H1 (cell line): Measurements from ENCODE around the gene SFRP2.

Source experiments
- ATF3 ChIP-seq: IDR thresholded peaks from 2 replicates; pipeline ENCODE4 v1.6.1; 2011; ENCODE audit warnings: low read depth, mild to moderate bottlenecking, low read length; ENCODE audit not compliant: insufficient read depth
- CTCF ChIP-seq, 3 experiments: IDR thresholded peaks; 1 replicate in 2 of 3; 2 replicates in 1 of 3; pipeline versions ENCODE4 v1.5.1 to v1.6.1; 2011; ENCODE audit warnings: low read length in 3 of 3, mild to moderate bottlenecking in 3 of 3, inconsistent platforms in 2 of 3, low read depth in 1 of 3, moderate library complexity in 1 of 3; ENCODE audit not compliant: insufficient read depth in 1 of 3; ENCODE audit errors: control extremely low read depth in 1 of 3
- HDAC6 ChIP-seq: IDR thresholded peaks from one replicate; pipeline ENCODE4 v1.7.1; 2012; ENCODE audit warnings: low read depth, mild to moderate bottlenecking, inconsistent platforms, low read length, moderate library complexity
- NRF1 ChIP-seq: IDR thresholded peaks from 2 replicates; pipeline ENCODE4 v1.6.1; 2011; ENCODE audit warnings: mild to moderate bottlenecking, low read depth, low read length, improper control_type of control experiment
- POLR2A ChIP-seq, 2 experiments: IDR thresholded peaks; 1 replicate in 1 of 2; 2 replicates in 1 of 2; pipeline ENCODE4 v1.6.1; 2011; ENCODE audit warnings: low read depth in 2 of 2, low read length in 2 of 2, mild to moderate bottlenecking in 2 of 2; ENCODE audit errors: control extremely low read depth in 1 of 2
- RXRA ChIP-seq: IDR thresholded peaks from 2 replicates; pipeline ENCODE4 v1.6.1; 2011; ENCODE audit warnings: low read depth, mild to moderate bottlenecking, low read length, moderate library complexity; ENCODE audit not compliant: insufficient read depth
- TAF1 ChIP-seq: IDR thresholded peaks from 2 replicates; pipeline ENCODE4 v1.6.1; 2011; ENCODE audit warnings: mild to moderate bottlenecking, low read depth, low read length
- TAF7 ChIP-seq: optimal IDR thresholded peaks from 2 replicates; pipeline ENCODE3; 2011; ENCODE audit warnings: low read depth, mild to moderate bottlenecking, inconsistent platforms, low read length, moderate library complexity, borderline replicate concordance
- TF ChIP-seq, protein P1 (sequence below): IDR thresholded peaks from 2 replicates; pipeline ENCODE4 v1.6.1; 2012; ENCODE audit warnings: inconsistent platforms

DNA sequence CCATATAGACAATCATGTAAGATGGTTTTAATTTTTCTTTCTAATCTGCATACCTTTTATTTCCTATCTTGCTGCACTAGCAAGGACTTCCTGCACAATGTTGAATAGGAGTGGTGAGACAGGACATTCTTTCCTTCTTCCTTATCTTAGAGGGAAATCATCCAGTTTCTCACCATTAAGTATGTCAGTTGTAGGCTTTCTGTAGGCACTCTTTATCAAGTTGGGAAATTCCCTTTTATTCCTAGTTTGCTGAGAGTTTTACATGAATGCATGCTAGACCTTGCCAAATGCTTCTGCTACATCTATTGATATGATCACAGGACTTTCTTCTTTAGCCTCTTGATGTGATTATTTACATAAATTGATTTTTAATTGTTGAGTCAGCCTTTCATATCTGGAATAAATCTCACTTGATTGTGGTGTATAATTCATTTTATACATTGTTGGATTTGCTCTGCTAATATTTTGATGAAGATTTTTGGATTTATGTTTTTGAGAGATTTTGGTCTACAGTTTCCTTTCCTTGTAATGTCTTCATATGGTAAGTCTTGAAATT is 52.9 kb downstream of the SFRP2 start:
- TF ChIP-seq, protein P1, sequence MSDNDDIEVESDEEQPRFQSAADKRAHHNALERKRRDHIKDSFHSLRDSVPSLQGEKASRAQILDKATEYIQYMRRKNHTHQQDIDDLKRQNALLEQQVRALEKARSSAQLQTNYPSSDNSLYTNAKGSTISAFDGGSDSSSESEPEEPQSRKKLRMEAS: no peak
- TF ChIP-seq CTCF (IDR thresholded peaks at IDR 0.05; ENCODE audit: control extremely low read depth in 1 of 3, insufficient read depth in 1 of 3, low read depth in 1 of 3, low read length in 3 of 3) (no peak), TAF1 (no peak), TAF7 (no peak), HDAC6 (no peak), RXRA (no peak), NRF1 (no peak), ATF3 (no peak), POLR2A (IDR thresholded peaks at IDR 0.05; ENCODE audit: control extremely low read depth in 1 of 2, low read depth in 2 of 2, low read length in 2 of 2) (no peak)
